Erythroblast (primary cell): ENCODE data around the gene CGB8.

Experiments used
- GATA1 ChIP-seq: IDR thresholded peaks from 2 replicates; pipeline ENCODE4 v1.6.1; 2011; ENCODE audit warnings: low read depth, mild to moderate bottlenecking, control low read depth, low read length, moderate library complexity
- POLR2A ChIP-seq: IDR thresholded peaks from 2 replicates; pipeline ENCODE4 v1.6.1; 2011; ENCODE audit warnings: mild to moderate bottlenecking, low read length

DNA sequence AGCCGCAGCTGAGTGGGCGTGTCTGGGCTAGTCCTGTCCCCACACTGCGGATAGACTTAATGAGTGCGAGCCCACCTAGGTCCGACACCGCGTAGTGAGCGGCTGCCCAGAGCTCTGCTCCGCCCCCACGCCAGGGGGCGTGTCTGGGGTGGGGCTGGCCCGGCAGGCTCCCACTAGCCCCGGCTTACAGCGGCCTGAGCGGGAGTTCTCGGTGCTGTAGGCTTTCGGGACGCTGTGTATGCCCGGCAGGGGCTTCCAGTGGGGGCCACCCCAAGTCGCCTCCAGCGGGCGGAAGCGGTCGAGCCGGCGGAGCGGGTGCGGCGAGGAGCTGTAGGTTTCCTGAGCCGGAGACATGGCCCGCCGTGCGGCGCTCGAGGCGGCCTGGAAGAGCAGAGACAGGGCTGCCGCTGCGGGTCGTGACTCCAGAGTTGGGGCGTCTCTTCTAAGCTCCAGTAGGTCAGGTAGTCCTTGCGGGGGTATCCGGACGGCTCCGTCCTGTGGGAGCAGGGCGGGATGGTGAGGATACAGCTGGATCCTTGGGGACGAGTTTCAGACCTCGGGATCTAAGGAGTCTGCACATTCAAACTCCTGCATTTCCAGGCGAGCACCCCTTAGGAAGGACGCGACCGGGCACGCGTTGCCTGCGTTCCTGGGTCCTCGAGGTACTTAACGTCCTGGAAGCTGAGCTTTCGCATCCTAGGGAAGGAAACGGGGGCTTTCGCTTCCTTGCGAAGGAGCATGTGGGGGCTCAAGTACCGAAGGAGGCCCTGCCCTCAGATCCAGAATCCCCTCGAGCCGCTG, 7.4 kb upstream of the CGB8 start:
- TF ChIP-seq POLR2A (no peak), GATA1 (no peak)
